ENCODE results near the gene CCDC201.

DNA sequence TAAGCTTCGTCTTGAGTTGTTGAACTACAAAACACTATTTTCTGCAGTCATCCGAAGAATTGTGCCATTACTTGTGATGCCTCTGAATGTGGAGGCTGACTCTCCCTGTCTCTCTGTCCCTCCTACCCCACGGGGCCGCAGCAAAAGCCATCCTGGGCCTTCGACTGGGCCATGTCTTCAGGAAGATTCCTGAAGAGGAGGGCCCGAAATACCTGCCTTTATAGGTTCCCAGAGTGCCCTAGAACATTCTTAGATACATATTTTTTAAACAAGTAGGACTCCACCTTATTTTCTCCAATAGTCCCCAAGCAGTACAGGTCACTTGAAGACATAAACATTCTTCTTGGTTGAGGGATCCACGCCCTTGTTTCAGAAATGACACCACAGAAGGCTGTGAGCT, 40.1 kb upstream of the CCDC201 start:
- TF ChIP-seq, protein P1, sequence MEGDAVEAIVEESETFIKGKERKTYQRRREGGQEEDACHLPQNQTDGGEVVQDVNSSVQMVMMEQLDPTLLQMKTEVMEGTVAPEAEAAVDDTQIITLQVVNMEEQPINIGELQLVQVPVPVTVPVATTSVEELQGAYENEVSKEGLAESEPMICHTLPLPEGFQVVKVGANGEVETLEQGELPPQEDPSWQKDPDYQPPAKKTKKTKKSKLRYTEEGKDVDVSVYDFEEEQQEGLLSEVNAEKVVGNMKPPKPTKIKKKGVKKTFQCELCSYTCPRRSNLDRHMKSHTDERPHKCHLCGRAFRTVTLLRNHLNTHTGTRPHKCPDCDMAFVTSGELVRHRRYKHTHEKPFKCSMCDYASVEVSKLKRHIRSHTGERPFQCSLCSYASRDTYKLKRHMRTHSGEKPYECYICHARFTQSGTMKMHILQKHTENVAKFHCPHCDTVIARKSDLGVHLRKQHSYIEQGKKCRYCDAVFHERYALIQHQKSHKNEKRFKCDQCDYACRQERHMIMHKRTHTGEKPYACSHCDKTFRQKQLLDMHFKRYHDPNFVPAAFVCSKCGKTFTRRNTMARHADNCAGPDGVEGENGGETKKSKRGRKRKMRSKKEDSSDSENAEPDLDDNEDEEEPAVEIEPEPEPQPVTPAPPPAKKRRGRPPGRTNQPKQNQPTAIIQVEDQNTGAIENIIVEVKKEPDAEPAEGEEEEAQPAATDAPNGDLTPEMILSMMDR (IDR thresholded peaks at IDR 0.05; ENCODE audit: insufficient read depth, low read length, poor library complexity, severe bottlenecking): no peak
- no peak for TF ChIP-seq EZH2phosphoT487 (conservative IDR thresholded peaks at IDR 0.05; ENCODE audit: low read length)
